ENCODE data around the gene ZFP36L2.
A peak's percentile ranks its signal among the peaks of the same experiment; 100 is the strongest.

Gene ZFP36L2

GRCh38 chr2:43226558-43226954, at the start of gene ZFP36L2:
Gene ZFP36L2 (minus strand): TSS chr2:43226606. CDS start chr2:43226315, 291 bp downstream.
- ChIA-PET CTCF (interaction anchor here (0.5 to 4.8 kb wide), 11 partner anchors 55 to 400 kb away, joined by 3 to 106 read pairs (median 4); no protein-coding TSS in a partner anchor), POLR2A (interaction anchor here (0.6 to 1.8 kb wide), 23 partner anchors 8 to 789 kb away, joined by 3 to 14 read pairs (median 6); no protein-coding TSS in a partner anchor)
- H3K36me3 ChIP-seq (ENCODE audit: control insufficient read depth in 2 of 2, insufficient read depth in 1 of 2, low read length in 2 of 2) = peaks cover 3 to 50% of the 10 kb centered on the region in 2 experiments; a peak in 2 of 3 replicates
- H3K9me3 ChIP-seq (ENCODE audit: control insufficient read depth, insufficient read depth, low read depth, low read length) = no peaks in the 10 kb centered on the region
- peak within 1 kb of the TSS; percentile 85 for H3K4me3 ChIP-seq (ENCODE audit: low read depth, low read length)
- H3K4me1 ChIP-seq (ENCODE audit: control insufficient read depth, insufficient read depth, low read length) = no peaks in the 10 kb centered on the region; the same call in 1 of the 2 replicates
- TF ChIP-seq SALL2 (tag by site-specific recombination; IDR thresholded peaks at IDR 0.05; ENCODE audit: borderline replicate concordance) = no peak
- TF ChIP-seq ZSCAN30 (tag by site-specific recombination; IDR thresholded peaks at IDR 0.05) = peak; percentile 59
- TF ChIP-seq, protein P1, sequence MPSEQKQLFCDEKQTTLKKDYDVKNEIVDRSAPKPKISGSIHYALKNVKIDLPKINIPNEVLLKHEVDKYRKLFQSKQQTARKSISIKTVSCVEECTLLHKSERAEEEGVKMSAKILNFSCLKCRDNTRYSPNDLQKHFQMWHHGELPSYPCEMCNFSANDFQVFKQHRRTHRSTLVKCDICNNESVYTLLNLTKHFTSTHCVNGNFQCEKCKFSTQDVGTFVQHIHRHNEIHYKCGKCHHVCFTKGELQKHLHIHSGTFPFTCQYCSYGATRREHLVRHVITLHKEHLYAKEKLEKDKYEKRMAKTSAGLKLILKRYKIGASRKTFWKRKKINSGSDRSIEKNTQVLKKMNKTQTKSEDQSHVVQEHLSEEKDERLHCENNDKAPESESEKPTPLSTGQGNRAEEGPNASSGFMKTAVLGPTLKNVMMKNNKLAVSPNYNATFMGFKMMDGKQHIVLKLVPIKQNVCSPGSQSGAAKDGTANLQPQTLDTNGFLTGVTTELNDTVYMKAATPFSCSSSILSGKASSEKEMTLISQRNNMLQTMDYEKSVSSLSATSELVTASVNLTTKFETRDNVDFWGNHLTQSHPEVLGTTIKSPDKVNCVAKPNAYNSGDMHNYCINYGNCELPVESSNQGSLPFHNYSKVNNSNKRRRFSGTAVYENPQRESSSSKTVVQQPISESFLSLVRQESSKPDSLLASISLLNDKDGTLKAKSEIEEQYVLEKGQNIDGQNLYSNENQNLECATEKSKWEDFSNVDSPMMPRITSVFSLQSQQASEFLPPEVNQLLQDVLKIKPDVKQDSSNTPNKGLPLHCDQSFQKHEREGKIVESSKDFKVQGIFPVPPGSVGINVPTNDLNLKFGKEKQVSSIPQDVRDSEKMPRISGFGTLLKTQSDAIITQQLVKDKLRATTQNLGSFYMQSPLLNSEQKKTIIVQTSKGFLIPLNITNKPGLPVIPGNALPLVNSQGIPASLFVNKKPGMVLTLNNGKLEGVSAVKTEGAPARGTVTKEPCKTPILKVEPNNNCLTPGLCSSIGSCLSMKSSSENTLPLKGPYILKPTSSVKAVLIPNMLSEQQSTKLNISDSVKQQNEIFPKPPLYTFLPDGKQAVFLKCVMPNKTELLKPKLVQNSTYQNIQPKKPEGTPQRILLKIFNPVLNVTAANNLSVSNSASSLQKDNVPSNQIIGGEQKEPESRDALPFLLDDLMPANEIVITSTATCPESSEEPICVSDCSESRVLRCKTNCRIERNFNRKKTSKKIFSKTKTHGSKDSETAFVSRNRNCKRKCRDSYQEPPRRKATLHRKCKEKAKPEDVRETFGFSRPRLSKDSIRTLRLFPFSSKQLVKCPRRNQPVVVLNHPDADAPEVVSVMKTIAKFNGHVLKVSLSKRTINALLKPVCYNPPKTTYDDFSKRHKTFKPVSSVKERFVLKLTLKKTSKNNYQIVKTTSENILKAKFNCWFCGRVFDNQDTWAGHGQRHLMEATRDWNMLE (tag by site-specific recombination; conservative IDR thresholded peaks at IDR 0.05; ENCODE audit: low read depth) = no peak
- peak; percentile 38; the same call in 1 of the 2 replicates for TF ChIP-seq ZNF629 (tag by site-specific recombination; IDR thresholded peaks at IDR 0.05)
- no peak for TF ChIP-seq ZNF19 (tag by site-specific recombination; IDR thresholded peaks at IDR 0.05; ENCODE audit: low read depth)
- peak; percentile 84 for TF ChIP-seq ZNF362 (tag by site-specific recombination; IDR thresholded peaks at IDR 0.05)
- peak; percentile 26; the same call in 1 of the 2 replicates for TF ChIP-seq BCL11B (tag by site-specific recombination; IDR thresholded peaks at IDR 0.05; ENCODE audit: low read depth)
- TF ChIP-seq PATZ1 (tag by site-specific recombination; IDR thresholded peaks at IDR 0.05) = peak; percentile 10; the same call in 1 of the 2 replicates
- TF ChIP-seq MYNN (tag by site-specific recombination; IDR thresholded peaks at IDR 0.05; ENCODE audit: borderline replicate concordance) = no peak
- TF ChIP-seq, protein P2, sequence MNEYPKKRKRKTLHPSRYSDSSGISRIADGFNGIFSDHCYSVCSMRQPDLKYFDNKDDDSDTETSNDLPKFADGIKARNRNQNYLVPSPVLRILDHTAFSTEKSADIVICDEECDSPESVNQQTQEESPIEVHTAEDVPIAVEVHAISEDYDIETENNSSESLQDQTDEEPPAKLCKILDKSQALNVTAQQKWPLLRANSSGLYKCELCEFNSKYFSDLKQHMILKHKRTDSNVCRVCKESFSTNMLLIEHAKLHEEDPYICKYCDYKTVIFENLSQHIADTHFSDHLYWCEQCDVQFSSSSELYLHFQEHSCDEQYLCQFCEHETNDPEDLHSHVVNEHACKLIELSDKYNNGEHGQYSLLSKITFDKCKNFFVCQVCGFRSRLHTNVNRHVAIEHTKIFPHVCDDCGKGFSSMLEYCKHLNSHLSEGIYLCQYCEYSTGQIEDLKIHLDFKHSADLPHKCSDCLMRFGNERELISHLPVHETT (tag by site-specific recombination; IDR thresholded peaks at IDR 0.05) = 0 out of 2 replicates have a peak, but pooled peaks have one; percentile 24
- TF ChIP-seq GFI1B (tag by site-specific recombination; IDR thresholded peaks at IDR 0.05) = no peak
- TF ChIP-seq SCRT2 (tag by site-specific recombination; IDR thresholded peaks at IDR 0.05) = no peak
- peak; percentile 19; the same call in 1 of the 2 replicates for TF ChIP-seq GLIS2 (tag by site-specific recombination; IDR thresholded peaks at IDR 0.05)
- peak; percentile 72 for TF ChIP-seq ZNF341 (tag by site-specific recombination; IDR thresholded peaks at IDR 0.05; ENCODE audit: low read depth)
- no peak for TF ChIP-seq ZNF513 (tag by site-specific recombination; IDR thresholded peaks at IDR 0.05)
- peak within 1 kb of the TSS; percentile 97 for H3K27ac ChIP-seq (ENCODE audit: extremely low read depth, low read depth, low read length)
